Smooth muscle cell (in vitro differentiated cells): ENCODE results near the gene AKAP11. TPM values are rescaled to one million over a fixed set of nuclear protein-coding genes. Genes with fewer than 3 reads are reported as not detected.
"Not testable (repeated sequence)": the region's sequence is repeated elsewhere in the genome, so short reads cannot be mapped to it uniquely, and the experiment has no call there.

ENCODE experiments used
- DNase-seq: peaks from one replicate; lab custom pipeline; 2025; ENCODE audit not compliant: unreplicated experiment; lab: John Stamatoyannopoulos, UW
- H2AFZ ChIP-seq: fragments of 200-600 bp; sonication (generic); 2 replicates; pipeline ENCODE4 v1.6.0; 2016; ENCODE audit warnings: antibody characterized with exemption, low read depth, mild to moderate bottlenecking
- H3F3A ChIP-seq: fragments of 200-600 bp; sonication (generic); 2 replicates; pipeline ENCODE4 v1.6.0; 2017; ENCODE audit warnings: antibody characterized with exemption, low read depth
- H3K27ac ChIP-seq: fragments of 200-600 bp; sonication (generic); 2 replicates; pipeline ENCODE4 v1.5.1; 2016; ENCODE audit warnings: low read depth, mild to moderate bottlenecking
- H3K27me3 ChIP-seq: fragments of 200-600 bp; sonication (generic); 2 replicates; pipeline ENCODE4 v1.6.1; 2016; ENCODE audit warnings: low read depth, mild to moderate bottlenecking
- H3K36me3 ChIP-seq: fragments of 200-600 bp; sonication (generic); 2 replicates; pipeline ENCODE4 v1.5.1; 2016; ENCODE audit warnings: low read depth
- H3K4me1 ChIP-seq: fragments of 200-600 bp; sonication (generic); 2 replicates; pipeline ENCODE4 v1.5.1; 2016; ENCODE audit warnings: low read depth
- H3K4me2 ChIP-seq: fragments of 200-600 bp; sonication (generic); 2 replicates; pipeline ENCODE4 v1.6.0; 2016; ENCODE audit warnings: mild to moderate bottlenecking
- H3K4me3 ChIP-seq: fragments of 200-600 bp; sonication (generic); 2 replicates; pipeline ENCODE4 v1.5.1; 2016; ENCODE audit warnings: mild to moderate bottlenecking
- H3K79me2 ChIP-seq: fragments of 200-600 bp; sonication (generic); 2 replicates; pipeline ENCODE4 v1.6.0; 2016; ENCODE audit warnings: low read depth, mild to moderate bottlenecking
- H3K9ac ChIP-seq: fragments of 200-600 bp; sonication (generic); 2 replicates; pipeline ENCODE4 v1.6.0; 2016; ENCODE audit warnings: low read depth
- H3K9me3 ChIP-seq: fragments of 200-600 bp; sonication (generic); replicated peaks from 2 replicates; pipeline ENCODE4 v1.5.1; 2016; ENCODE audit warnings: low read depth
- H4K20me1 ChIP-seq: fragments of 200-600 bp; sonication (generic); 2 replicates; pipeline ENCODE4 v1.6.0; 2016; ENCODE audit warnings: low read depth
- WGBS: methylation state at CpG from one replicate; pipeline ENCODE4 v1.1.7; 2016; ENCODE audit warnings: low lambda C conversion rate; 5-methylcytosine and 5-hydroxymethylcytosine counted together
- polyA plus RNA-seq: library from polyadenylated mRNA; unstranded; fragments of >200 nt; fragmentation: Nextera tagmentation; extraction: Ambion mirVana; gene quantifications from 2 replicates; pipeline ENCODE4 v1.2.1, GENCODE V29; 2016
- total RNA-seq: library from RNA; depleted of rRNA; stranded (reverse); fragments of >200 nt; gene quantifications from 2 replicates; pipeline ENCODE4 v1.2.3, GENCODE V29; 2014
- TF ChIP-seq, protein P1 (sequence below): fragments of 200-600 bp; sonication (generic); IDR thresholded peaks from 2 replicates; pipeline ENCODE4 v1.5.1; 2017; ENCODE audit warnings: borderline replicate concordance, mild to moderate bottlenecking, antibody characterized with exemption; ENCODE audit not compliant: insufficient read depth, poor library complexity, severe bottlenecking

The AKAP11 gene, protein sequence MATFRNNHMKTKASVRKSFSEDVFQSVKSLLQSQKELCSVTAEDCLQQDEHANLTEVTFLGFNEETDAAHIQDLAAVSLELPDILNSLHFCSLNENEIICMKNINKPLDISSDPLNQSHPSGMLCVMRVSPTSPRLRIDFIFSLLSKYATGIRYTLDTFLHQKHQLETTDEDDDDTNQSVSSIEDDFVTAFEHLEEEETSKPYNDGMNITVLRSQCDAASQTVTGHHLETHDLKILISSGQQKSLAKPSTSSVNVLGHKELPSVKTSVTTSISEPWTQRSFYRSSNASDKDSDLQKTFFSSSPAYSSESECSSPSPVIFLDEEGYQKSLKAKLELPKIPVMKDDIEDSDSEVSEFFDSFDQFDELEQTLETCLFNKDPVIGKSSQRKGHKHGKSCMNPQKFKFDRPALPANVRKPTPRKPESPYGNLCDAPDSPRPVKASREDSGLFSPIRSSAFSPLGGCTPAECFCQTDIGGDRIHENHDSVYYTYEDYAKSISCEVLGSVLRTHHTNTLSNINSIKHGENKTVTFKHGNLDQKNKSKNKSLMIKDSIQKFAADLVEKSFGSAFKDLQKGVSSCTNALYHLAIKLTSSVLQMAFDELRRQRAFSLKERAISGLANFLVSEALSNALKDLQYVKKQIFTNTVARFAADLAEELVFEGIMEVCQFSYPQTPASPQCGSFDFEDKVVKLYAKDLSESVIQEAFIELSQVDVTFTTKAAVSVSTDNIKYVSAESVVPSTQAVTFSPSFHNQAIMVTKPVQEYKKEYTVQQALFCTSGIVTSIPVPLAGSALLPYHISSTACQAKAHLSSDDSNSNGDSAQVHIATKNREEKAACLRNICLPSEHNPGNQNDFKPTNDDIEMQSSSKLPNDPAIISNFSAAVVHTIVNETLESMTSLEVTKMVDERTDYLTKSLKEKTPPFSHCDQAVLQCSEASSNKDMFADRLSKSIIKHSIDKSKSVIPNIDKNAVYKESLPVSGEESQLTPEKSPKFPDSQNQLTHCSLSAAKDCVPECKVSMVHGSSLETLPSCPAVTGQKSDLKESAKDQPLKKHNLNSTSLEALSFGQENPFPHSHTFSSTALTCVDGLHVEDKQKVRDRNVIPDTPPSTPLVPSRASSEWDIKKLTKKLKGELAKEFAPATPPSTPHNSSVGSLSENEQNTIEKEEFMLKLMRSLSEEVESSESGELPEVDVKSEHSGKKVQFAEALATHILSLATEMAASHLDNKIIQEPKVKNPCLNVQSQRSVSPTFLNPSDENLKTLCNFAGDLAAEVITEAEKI (N-terminal part only)
- 27.5 and 28.3 TPM in 2 replicates for total RNA-seq
- polyA plus RNA-seq, result 2.1 and 3.1 TPM in 2 replicates

DNA sequence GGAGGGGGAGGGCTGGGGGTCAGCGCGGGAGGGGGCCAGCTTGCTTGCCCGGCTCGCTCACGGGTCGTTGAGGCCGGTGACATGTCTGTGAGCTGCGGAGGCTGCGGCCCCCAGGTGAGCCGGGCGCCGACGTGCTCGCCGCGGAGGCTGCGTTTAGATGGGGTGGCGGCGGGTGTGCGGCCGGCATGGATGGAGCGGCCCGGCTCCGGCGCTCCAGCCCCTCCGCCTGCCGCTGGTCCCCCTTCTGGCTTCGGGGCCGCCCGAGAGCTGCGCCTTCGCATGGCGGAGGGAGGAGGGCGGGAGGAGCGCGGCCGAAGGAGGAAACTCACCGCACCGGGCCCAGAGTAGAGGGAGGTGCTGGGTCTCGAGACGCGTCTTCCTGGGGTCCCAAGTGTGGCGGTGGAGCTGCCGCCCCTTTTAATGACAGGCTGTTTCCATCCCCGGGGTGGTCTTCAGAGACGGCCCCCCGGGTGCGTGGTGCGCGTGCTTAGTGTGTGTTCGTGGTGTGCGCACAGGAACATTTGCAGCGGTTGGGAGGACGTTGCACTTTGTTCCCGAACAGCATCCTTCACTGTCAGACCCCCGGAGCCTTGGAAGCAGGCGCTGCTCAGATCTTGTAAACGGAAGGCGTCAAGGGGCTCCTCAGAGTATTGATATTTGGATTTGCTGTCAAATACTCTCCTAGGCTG lies at the start of gene AKAP11:
TSS of gene AKAP11 (plus strand) at position 38 of the 689 bp plus-strand sequence. CDS start 14,197 bp downstream, outside the sequence.
- peak within 1 kb of the TSS; percentile 95 for H2AFZ ChIP-seq
- H3K9ac ChIP-seq, result peak within 1 kb of the TSS; percentile 85
- TF ChIP-seq, protein P1, sequence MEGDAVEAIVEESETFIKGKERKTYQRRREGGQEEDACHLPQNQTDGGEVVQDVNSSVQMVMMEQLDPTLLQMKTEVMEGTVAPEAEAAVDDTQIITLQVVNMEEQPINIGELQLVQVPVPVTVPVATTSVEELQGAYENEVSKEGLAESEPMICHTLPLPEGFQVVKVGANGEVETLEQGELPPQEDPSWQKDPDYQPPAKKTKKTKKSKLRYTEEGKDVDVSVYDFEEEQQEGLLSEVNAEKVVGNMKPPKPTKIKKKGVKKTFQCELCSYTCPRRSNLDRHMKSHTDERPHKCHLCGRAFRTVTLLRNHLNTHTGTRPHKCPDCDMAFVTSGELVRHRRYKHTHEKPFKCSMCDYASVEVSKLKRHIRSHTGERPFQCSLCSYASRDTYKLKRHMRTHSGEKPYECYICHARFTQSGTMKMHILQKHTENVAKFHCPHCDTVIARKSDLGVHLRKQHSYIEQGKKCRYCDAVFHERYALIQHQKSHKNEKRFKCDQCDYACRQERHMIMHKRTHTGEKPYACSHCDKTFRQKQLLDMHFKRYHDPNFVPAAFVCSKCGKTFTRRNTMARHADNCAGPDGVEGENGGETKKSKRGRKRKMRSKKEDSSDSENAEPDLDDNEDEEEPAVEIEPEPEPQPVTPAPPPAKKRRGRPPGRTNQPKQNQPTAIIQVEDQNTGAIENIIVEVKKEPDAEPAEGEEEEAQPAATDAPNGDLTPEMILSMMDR, result no peak
- WGBS, result 1% methylated on average over 47 of the region's 59 CpGs
- H3K79me2 ChIP-seq, result peaks cover 36% of the 10 kb centered on the region
- peak within 1 kb of the TSS; percentile 91 for H3K4me2 ChIP-seq
- H3F3A ChIP-seq, result no peaks in the 10 kb centered on the region
- no peaks in the 10 kb centered on the region for H3K9me3 ChIP-seq
- H3K27me3 ChIP-seq, result no peaks in the 10 kb centered on the region
- peak within 1 kb of the TSS; percentile 54 for H3K27ac ChIP-seq
- no peaks in the 10 kb centered on the region for H3K36me3 ChIP-seq
- peak; percentile 51 for DNase-seq
- peaks cover under 1% of the 10 kb centered on the region for H4K20me1 ChIP-seq
- H3K4me1 ChIP-seq, result peaks cover 14% of the 10 kb centered on the region
- peak within 1 kb of the TSS; percentile 94 for H3K4me3 ChIP-seq

DNA sequence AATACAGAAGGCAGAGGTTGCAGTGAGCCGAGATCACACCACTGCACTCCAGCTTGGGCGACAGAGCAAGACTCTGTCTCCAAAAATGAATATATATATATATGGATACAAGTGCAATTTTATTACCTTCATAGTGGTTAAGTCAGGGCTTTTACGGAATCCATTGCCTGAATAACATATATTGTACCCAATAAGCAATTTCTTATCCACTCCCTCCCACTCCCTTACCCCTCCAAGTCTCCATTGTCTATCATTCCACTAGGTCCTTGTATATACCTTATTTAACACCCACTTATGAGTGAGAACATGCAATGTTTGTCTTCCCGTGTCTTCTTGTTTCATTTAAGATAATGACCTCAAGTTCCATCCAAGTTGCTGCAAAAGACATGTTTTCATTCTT lies 48.3 kb upstream of the AKAP11 start:
- no peaks in the 10 kb centered on the region for H3K4me1 ChIP-seq
- no peaks in the 10 kb centered on the region for H4K20me1 ChIP-seq
- H3K9ac ChIP-seq, result no peak overlapping the region
- no peak overlapping the region for H2AFZ ChIP-seq
- no peaks in the 10 kb centered on the region for H3K27me3 ChIP-seq
- H3K4me2 ChIP-seq, result no peak overlapping the region
- DNase-seq, result no peak
- TF ChIP-seq, protein P1, result no peak
- no peak overlapping the region for H3K4me3 ChIP-seq
- peaks cover 6% of the 10 kb centered on the region for H3K36me3 ChIP-seq
- 98% methylated on average over 4 of the region's 4 CpGs for WGBS
- H3F3A ChIP-seq, result no peaks in the 10 kb centered on the region
- H3K9me3 ChIP-seq, result no peaks in the 10 kb centered on the region
- H3K79me2 ChIP-seq, result no peaks in the 10 kb centered on the region
- no peak overlapping the region for H3K27ac ChIP-seq

DNA sequence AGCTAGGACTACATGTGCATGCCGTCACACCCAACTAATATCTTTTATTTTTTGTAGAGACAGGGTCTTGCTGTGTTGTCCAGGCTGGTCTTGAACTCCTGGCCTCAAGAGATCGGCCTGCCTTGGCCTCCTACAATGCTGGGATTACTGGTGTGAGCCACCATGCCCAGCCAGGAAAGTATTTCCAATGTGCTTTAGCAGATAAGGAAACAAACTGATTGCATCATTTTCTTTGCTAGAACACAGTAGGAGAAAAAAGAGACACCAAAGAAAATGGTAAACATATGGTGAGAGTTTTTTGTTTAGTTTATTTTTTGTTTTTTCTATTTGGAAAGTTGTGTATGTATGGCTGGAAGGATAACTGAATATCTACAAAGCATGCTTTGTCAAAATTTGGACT lies 46.9 kb upstream of the AKAP11 start:
- no peaks in the 10 kb centered on the region for H3F3A ChIP-seq
- no peaks in the 10 kb centered on the region for H3K27me3 ChIP-seq
- no peak overlapping the region for H3K4me3 ChIP-seq
- H3K36me3 ChIP-seq, result peaks cover under 1% of the 10 kb centered on the region
- no peak overlapping the region for H3K9ac ChIP-seq
- H3K4me1 ChIP-seq, result no peaks in the 10 kb centered on the region
- 98% methylated on average over 2 of the region's 2 CpGs for WGBS
- no peak overlapping the region for H2AFZ ChIP-seq
- no peak for DNase-seq
- H3K79me2 ChIP-seq, result no peaks in the 10 kb centered on the region
- TF ChIP-seq, protein P1, result no peak
- H4K20me1 ChIP-seq, result no peaks in the 10 kb centered on the region
- H3K9me3 ChIP-seq, result no peaks in the 10 kb centered on the region
- H3K27ac ChIP-seq, result no peak overlapping the region
- H3K4me2 ChIP-seq, result no peak overlapping the region

DNA sequence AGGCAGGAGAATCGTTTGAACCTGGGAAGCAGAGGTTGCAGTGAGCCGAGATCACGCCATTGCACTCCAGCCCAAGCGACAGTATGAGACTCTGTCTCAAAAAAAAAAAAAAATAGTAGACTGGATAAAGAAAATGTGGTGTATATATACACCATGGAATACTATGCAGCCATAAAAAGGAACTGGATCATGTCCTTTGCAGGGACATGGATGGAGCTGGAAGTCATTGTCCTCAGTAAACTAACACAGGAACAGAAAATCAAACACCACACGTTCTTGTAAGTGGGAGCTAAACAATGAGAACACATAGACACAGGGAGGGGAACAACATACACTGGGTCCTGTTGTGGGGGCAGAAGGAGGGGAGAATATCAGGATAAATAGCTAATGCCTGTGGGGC lies 45.2 kb upstream of the AKAP11 start:
- H3K4me3 ChIP-seq, H3K4me1 ChIP-seq, H3K9ac ChIP-seq, H3K4me2 ChIP-seq, H3K79me2 ChIP-seq, H3K9me3 ChIP-seq, H3K36me3 ChIP-seq, DNase-seq, H4K20me1 ChIP-seq, H3K27me3 ChIP-seq, H3K27ac ChIP-seq, H2AFZ ChIP-seq, H3F3A ChIP-seq: not testable (repeated sequence)
- 100% methylated on average over 5 of the region's 5 CpGs for WGBS
